Erythroblast (primary cell): Measurements from ENCODE around the gene ALDH18A1.

ENCODE experiments used
- GATA1 ChIP-seq: IDR thresholded peaks from 2 replicates; pipeline ENCODE4 v1.6.1; 2011; ENCODE audit warnings: low read depth, mild to moderate bottlenecking, control low read depth, low read length, moderate library complexity
- POLR2A ChIP-seq: IDR thresholded peaks from 2 replicates; pipeline ENCODE4 v1.6.1; 2011; ENCODE audit warnings: mild to moderate bottlenecking, low read length

- no peak for TF ChIP-seq POLR2A
- no peak for TF ChIP-seq GATA1
Observed at GRCh38 chr10:95605163-95605562, 51.3 kb downstream of the ALDH18A1 start.
